IMR-90 (cell line): ENCODE measurements around the gene PITX1. TPM values are rescaled to one million over a fixed set of nuclear protein-coding genes. Genes with fewer than 3 reads are reported as not detected.

Experiments
- ATAC-seq: fragments of 200-7000 bp; cut with Tn5 transposase; 2 replicates; pipeline ENCODE4 v1.9.1; 2020; ENCODE audit warnings: low read depth, mild to moderate bottlenecking, moderate library complexity
- BruUV-seq: library from RNA; stranded (reverse); fragments of 400-500 nt; replicated peaks from 2 replicates; lab custom pipeline; 2021; lab: Mats Ljungman, UMichigan
- CTCF ChIA-PET: fragments of 300-600 bp; formaldehyde crosslinking; extraction: SDS; loops from one replicate; lab custom pipeline; 2021; ENCODE audit warnings: antibody characterized with exemption; lab: Yijun Ruan, JAX
- POLR2A ChIA-PET: fragments of 300-600 bp; sonication (Branson Sonifier 250); formaldehyde crosslinking; loops from one replicate; lab custom pipeline; 2022; ENCODE audit warnings: antibody characterized with exemption; ENCODE audit not compliant: unreplicated experiment; lab: Charles Lee
- DNase-seq: peaks from one replicate; pipeline ENCODE4 v3.0.0; 2013
- H2AFZ ChIP-seq: replicated peaks from 2 replicates; pipeline ENCODE3; 2013; ENCODE audit warnings: low read length, mild to moderate bottlenecking; ENCODE audit not compliant: poor library complexity
- H2AK5ac ChIP-seq: 2 replicates; pipeline ENCODE4 v1.6.1; 2013; ENCODE audit warnings: low read depth, low read length, inconsistent platforms
- H2AK9ac ChIP-seq: replicated peaks from 2 replicates; pipeline ENCODE3; 2013; ENCODE audit warnings: mild to moderate bottlenecking, low read depth, low read length, moderate library complexity; ENCODE audit not compliant: poor library complexity
- H2BK120ac ChIP-seq: 2 replicates; pipeline ENCODE4 v1.6.1; 2013; ENCODE audit warnings: low read depth, low read length, inconsistent platforms
- H2BK15ac ChIP-seq: 3 replicates; pipeline ENCODE4 v1.6.1; 2013; ENCODE audit warnings: low read depth, low read length, inconsistent platforms
- H2BK20ac ChIP-seq: 2 replicates; pipeline ENCODE4 v1.6.1; 2013; ENCODE audit warnings: low read depth, mild to moderate bottlenecking, inconsistent platforms, low read length, moderate library complexity
- H2BK5ac ChIP-seq: 2 replicates; pipeline ENCODE4 v1.6.1; 2013; ENCODE audit warnings: mild to moderate bottlenecking, low read depth, low read length, inconsistent platforms; ENCODE audit not compliant: poor library complexity, severe bottlenecking
- H3K14ac ChIP-seq: replicated peaks from 2 replicates; pipeline ENCODE4 v1.6.1; 2013; ENCODE audit warnings: low read depth, low read length, inconsistent platforms
- H3K18ac ChIP-seq: 2 replicates; pipeline ENCODE4 v1.6.1; 2013; ENCODE audit warnings: low read depth, low read length, control low read depth
- H3K23ac ChIP-seq: 2 replicates; pipeline ENCODE4 v1.6.1; 2013; ENCODE audit warnings: low read depth, low read length, inconsistent platforms
- H3K27ac ChIP-seq: 2 replicates; pipeline ENCODE4 v1.5.1; 2013; ENCODE audit warnings: mild to moderate bottlenecking, control low read depth, low read length; ENCODE audit not compliant: insufficient read depth
- H3K27me3 ChIP-seq: 2 replicates; pipeline ENCODE4 v1.6.1; 2013; ENCODE audit warnings: low read length; ENCODE audit not compliant: control insufficient read depth, insufficient read depth
- H3K36me3 ChIP-seq: 2 replicates; pipeline ENCODE4 v1.6.1; 2013; ENCODE audit warnings: low read length, mixed read lengths; ENCODE audit not compliant: control insufficient read depth, insufficient read depth
- H3K4ac ChIP-seq: 2 replicates; pipeline ENCODE4 v1.6.1; 2013; ENCODE audit warnings: low read depth, low read length, inconsistent platforms
- H3K4me1 ChIP-seq: 2 replicates; pipeline ENCODE4 v1.6.1; 2013; ENCODE audit warnings: low read length, mixed read lengths; ENCODE audit not compliant: control insufficient read depth, insufficient read depth
- H3K4me2 ChIP-seq: 2 replicates; pipeline ENCODE4 v1.6.1; 2013; ENCODE audit warnings: low read depth, mild to moderate bottlenecking, control low read depth, low read length, moderate library complexity
- H3K4me3 ChIP-seq: 2 replicates; pipeline ENCODE4 v1.5.1; 2013; ENCODE audit warnings: low read depth, mild to moderate bottlenecking, control low read depth, low read length, moderate library complexity; ENCODE audit not compliant: insufficient read depth
- H3K56ac ChIP-seq: 2 replicates; pipeline ENCODE4 v1.6.1; 2013; ENCODE audit warnings: low read length, inconsistent platforms; ENCODE audit not compliant: insufficient read depth; ENCODE audit errors: extremely low read depth
- H3K79me1 ChIP-seq, 2 experiments: 2 replicates each; pipeline ENCODE4 v1.6.1; 2013; ENCODE audit warnings: low read length in 2 of 2, inconsistent platforms in 1 of 2, low read depth in 1 of 2
- H3K9ac ChIP-seq: 2 replicates; pipeline ENCODE4 v1.6.1; 2013; ENCODE audit warnings: low read depth, low read length, control low read depth
- H3K9me1 ChIP-seq: 2 replicates; pipeline ENCODE4 v1.6.1; 2013; ENCODE audit warnings: low read length, inconsistent platforms; ENCODE audit not compliant: insufficient read depth
- H3K9me3 ChIP-seq: 2 replicates; pipeline ENCODE4 v1.6.1; 2013; ENCODE audit warnings: low read length; ENCODE audit not compliant: control insufficient read depth, insufficient read depth
- H4K20me1 ChIP-seq: 2 replicates; pipeline ENCODE4 v1.6.1; 2013; ENCODE audit warnings: low read length, inconsistent platforms; ENCODE audit not compliant: insufficient read depth
- H4K5ac ChIP-seq: 2 replicates; pipeline ENCODE4 v1.6.1; 2013; ENCODE audit warnings: mild to moderate bottlenecking, low read depth, low read length, control low read depth
- H4K8ac ChIP-seq, 2 experiments: 2 replicates each; pipeline ENCODE4 v1.6.1; 2013; ENCODE audit warnings: low read depth in 2 of 2, low read length in 2 of 2, control low read depth in 1 of 2, inconsistent platforms in 1 of 2
- H4K91ac ChIP-seq: 2 replicates; pipeline ENCODE4 v1.6.1; 2013; ENCODE audit warnings: low read depth, low read length, inconsistent platforms; ENCODE audit not compliant: insufficient read depth
- CEBPB ChIP-seq: IDR thresholded peaks from 2 replicates; pipeline ENCODE4 v1.6.1; 2012; ENCODE audit warnings: low read depth, low read length, improper control_type of control experiment
- RCOR1 ChIP-seq: IDR thresholded peaks from 2 replicates; pipeline ENCODE4 v1.6.1; 2012; ENCODE audit warnings: mild to moderate bottlenecking, low read length, improper control_type of control experiment; ENCODE audit not compliant: insufficient replicate concordance
- WGBS, 2 experiments: methylation state at CpG; one replicate each; pipeline versions ENCODE4 v1.1.5 to v1.1.7; 2013; ENCODE audit warnings: missing lambda C conversion rate in 2 of 2; ENCODE audit not compliant: insufficient read length in 1 of 2; ENCODE audit errors: extremely low coverage in 2 of 2; 5-methylcytosine and 5-hydroxymethylcytosine counted together
- dilution Hi-C: fragments of 300-500 bp; cut with HindIII; formaldehyde crosslinking; loops from one replicate; pipeline ENCODE4 v1.14.3; 2018; ENCODE audit warnings: low sequenced_read_pairs; ENCODE audit not compliant: unreplicated experiment
- in situ Hi-C: fragments of 300-500 bp; cut with MboI; formaldehyde crosslinking; loops from 3 replicates; pipeline ENCODE4 v1.14.3; 2019; ENCODE audit warnings: low sequenced_read_pairs, inconsistent platforms, mixed read lengths
- intact Hi-C: fragments of 100-400 bp; cut with micrococcal nuclease; formaldehyde crosslinking; loops from 2 replicates; pipeline ENCODE4 v1.10.0; 2022
- polyA plus RNA-seq, 3 experiments: library from polyadenylated mRNA; depleted of rRNA; stranded (reverse); fragments of >200 nt; gene quantifications; 2 replicates each; pipeline ENCODE4 v1.2.3, GENCODE V29; 2012; ENCODE audit warnings: low replicate concordance in 1 of 3
- total RNA-seq: library from RNA; depleted of rRNA; stranded (reverse); fragments of >200 nt; gene quantifications from 2 replicates; pipeline ENCODE4 v1.2.3, GENCODE V29; 2012

PITX1 gene
- total and polyA plus RNA-seq, 2 of the 4 experiments (the other 2 are of a cell fraction), result 10.4 to 29.8 TPM

DNA sequence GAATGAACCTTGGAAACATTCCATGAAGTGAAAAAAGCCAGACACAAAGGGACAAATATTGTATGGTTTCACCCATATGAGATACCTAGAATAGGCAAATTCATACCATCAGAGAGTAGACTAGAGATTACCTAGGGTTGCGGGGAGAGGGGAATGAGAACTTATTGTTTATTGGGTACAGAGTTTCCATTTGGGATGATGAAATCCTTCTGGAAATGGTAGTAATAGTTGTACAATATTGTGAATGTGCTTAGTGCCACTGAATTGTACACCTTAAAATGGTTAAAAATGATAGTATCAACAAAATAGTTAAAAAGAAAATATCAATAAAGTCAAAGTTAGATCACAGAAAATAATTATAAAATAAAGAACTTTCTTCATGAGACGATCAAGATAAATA, 40.9 kb downstream of the PITX1 start:
- no peak overlapping the region for H4K8ac ChIP-seq
- no peak overlapping the region for H2AK9ac ChIP-seq
- no peaks in the 10 kb centered on the region for H3K79me1 ChIP-seq
- in situ Hi-C loops, result no loop called here
- ChIA-PET POLR2A (no interaction called here), CTCF (no interaction called here)
- DNase-seq, result no peak
- no peak overlapping the region for H3K14ac ChIP-seq
- no peak overlapping the region for H2BK15ac ChIP-seq
- H2BK120ac ChIP-seq, result no peak overlapping the region
- H3K9me3 ChIP-seq, result no peaks in the 10 kb centered on the region
- no peak overlapping the region for H3K27ac ChIP-seq
- no peak overlapping the region for H3K4me3 ChIP-seq
- dilution Hi-C loops, result no loop called here
- H4K91ac ChIP-seq, result no peak overlapping the region
- no peak overlapping the region for H3K4me2 ChIP-seq
- no peak overlapping the region for H2AK5ac ChIP-seq
- no CpG with 5 or more reads among the region's 2 CpGs for WGBS, 2 experiments
- no peak for ATAC-seq
- H3K4ac ChIP-seq, result no peak overlapping the region
- no peaks in the 10 kb centered on the region for H3K4me1 ChIP-seq
- H3K56ac ChIP-seq, result no peak overlapping the region
- no peak overlapping the region for H2AFZ ChIP-seq
- H3K9ac ChIP-seq, result no peak overlapping the region
- no peak overlapping the region for H3K18ac ChIP-seq
- no peak overlapping the region for H3K23ac ChIP-seq
- H4K20me1 ChIP-seq, result no peaks in the 10 kb centered on the region
- H4K5ac ChIP-seq, result no peak overlapping the region
- H3K27me3 ChIP-seq, result no peaks in the 10 kb centered on the region; the same call in 1 of the 2 replicates
- H3K9me1 ChIP-seq, result no peaks in the 10 kb centered on the region
- H2BK5ac ChIP-seq, result no peak overlapping the region
- H2BK20ac ChIP-seq, result no peak overlapping the region
- H3K36me3 ChIP-seq, result no peaks in the 10 kb centered on the region
- BruUV-seq, result no TSS peak
- TF ChIP-seq CEBPB, result 0 out of 2 replicates have a peak, but pooled peaks have one; percentile 1
- no peak for TF ChIP-seq RCOR1
- intact Hi-C loops, result loop anchor here (10.0 kb wide), 1 partner anchor 58 kb away; no protein-coding TSS in a partner anchor
